Mesenchymal stem cell (in vitro differentiated cells and primary cell): ENCODE measurements around the gene ZBED3.
"Not testable (repeated sequence)": the region's sequence is repeated elsewhere in the genome, so short reads cannot be mapped to it uniquely, and the experiment has no call there.

Experiments used
- DNase-seq: peaks from one replicate; pipeline ENCODE4 v3.0.0-alpha.2; 2013
- H2AFZ ChIP-seq: one replicate; pipeline ENCODE4 v1.6.1; 2013; ENCODE audit warnings: low read depth, mild to moderate bottlenecking, control low read depth, inconsistent platforms, low read length, moderate library complexity
- H2AK5ac ChIP-seq: 2 replicates; pipeline ENCODE4 v1.6.1; 2013; ENCODE audit warnings: low read length, moderate library complexity, mild to moderate bottlenecking, inconsistent platforms; ENCODE audit not compliant: severe bottlenecking
- H2BK120ac ChIP-seq: one replicate; pipeline ENCODE4 v1.6.1; 2013; ENCODE audit warnings: low read depth, mild to moderate bottlenecking, inconsistent platforms, low read length, moderate library complexity
- H2BK12ac ChIP-seq, 2 experiments: one replicate each; pipeline ENCODE4 v1.6.1; 2013; ENCODE audit warnings: inconsistent platforms in 2 of 2, low read length in 2 of 2, mild to moderate bottlenecking in 2 of 2, moderate library complexity in 2 of 2, control low read depth in 1 of 2
- H2BK15ac ChIP-seq: one replicate; pipeline ENCODE4 v1.6.1; 2013; ENCODE audit warnings: mild to moderate bottlenecking, low read depth, inconsistent platforms; ENCODE audit not compliant: poor library complexity, severe bottlenecking
- H2BK5ac ChIP-seq: 2 replicates; pipeline ENCODE4 v1.6.1; 2013; ENCODE audit warnings: low read depth, mild to moderate bottlenecking, low read length, control low read depth, inconsistent platforms; ENCODE audit not compliant: poor library complexity, severe bottlenecking
- H3K14ac ChIP-seq, 2 experiments: one replicate each; pipeline ENCODE4 v1.6.1; 2013; ENCODE audit warnings: inconsistent platforms in 2 of 2, low read length in 2 of 2, control low read depth in 1 of 2, mild to moderate bottlenecking in 1 of 2, moderate library complexity in 1 of 2
- H3K18ac ChIP-seq, 2 experiments: one replicate each; pipeline ENCODE4 v1.6.1; 2013; ENCODE audit warnings: inconsistent platforms in 2 of 2, low read length in 2 of 2, control low read depth in 1 of 2, low read depth in 1 of 2, mild to moderate bottlenecking in 1 of 2
- H3K23ac ChIP-seq, 2 experiments: one replicate each; pipeline ENCODE4 v1.6.1; 2013; ENCODE audit warnings: inconsistent platforms in 2 of 2, low read length in 2 of 2, mild to moderate bottlenecking in 2 of 2, moderate library complexity in 2 of 2, control low read depth in 1 of 2
- H3K27ac ChIP-seq: 2 replicates; pipeline ENCODE4 v1.5.1; 2013; ENCODE audit warnings: mild to moderate bottlenecking, moderate library complexity, low read length, control low read depth, inconsistent platforms; ENCODE audit not compliant: poor library complexity, severe bottlenecking
- H3K27me3 ChIP-seq, 2 experiments: 2 replicates each; pipeline versions ENCODE4 v1.6.1 to v1.7.0; 2013; ENCODE audit warnings: low read length in 2 of 2, mild to moderate bottlenecking in 2 of 2, moderate library complexity in 2 of 2, control low read depth in 1 of 2, inconsistent platforms in 1 of 2; ENCODE audit not compliant: control insufficient read depth in 1 of 2, insufficient read depth in 1 of 2
- H3K36me3 ChIP-seq, 2 experiments: 2 replicates each; pipeline versions ENCODE4 v1.6.1 to v1.7.0; 2013; ENCODE audit warnings: low read length in 2 of 2, control low read depth in 1 of 2, inconsistent platforms in 1 of 2, low read depth in 1 of 2, mild to moderate bottlenecking in 1 of 2; ENCODE audit not compliant: insufficient read depth in 2 of 2, control insufficient read depth in 1 of 2
- H3K4ac ChIP-seq, 2 experiments: one replicate each; pipeline ENCODE4 v1.6.1; 2013; ENCODE audit warnings: inconsistent platforms in 2 of 2, low read length in 2 of 2, mild to moderate bottlenecking in 2 of 2, moderate library complexity in 2 of 2, control low read depth in 1 of 2, low read depth in 1 of 2
- H3K4me1 ChIP-seq: 2 replicates; pipeline ENCODE4 v1.6.1; 2013; ENCODE audit warnings: low read depth, low read length, control low read depth; ENCODE audit not compliant: control insufficient read depth, insufficient read depth
- H3K4me2 ChIP-seq: 2 replicates; pipeline ENCODE4 v1.6.1; 2013; ENCODE audit warnings: low read length, mild to moderate bottlenecking, inconsistent platforms; ENCODE audit not compliant: poor library complexity, severe bottlenecking
- H3K4me3 ChIP-seq, 2 experiments: 2 replicates each; pipeline versions ENCODE4 v1.5.1 to v1.7.0; 2013; ENCODE audit warnings: low read length in 2 of 2, mild to moderate bottlenecking in 2 of 2, control low read depth in 1 of 2, low read depth in 1 of 2; ENCODE audit not compliant: insufficient read depth in 1 of 2
- H3K79me1 ChIP-seq: replicated peaks from 2 replicates; pipeline ENCODE4 v1.6.1; 2013; ENCODE audit warnings: mild to moderate bottlenecking, control low read depth, low read length, inconsistent platforms; ENCODE audit not compliant: poor library complexity, severe bottlenecking
- H3K9ac ChIP-seq: 2 replicates; pipeline ENCODE4 v1.7.0; 2013; ENCODE audit warnings: mild to moderate bottlenecking, low read length, moderate library complexity
- H3K9me3 ChIP-seq: 2 replicates; pipeline ENCODE4 v1.7.0; 2013; ENCODE audit warnings: mild to moderate bottlenecking, low read length; ENCODE audit not compliant: control insufficient read depth
- H4K8ac ChIP-seq: one replicate; pipeline ENCODE4 v1.6.1; 2013; ENCODE audit warnings: inconsistent platforms, mild to moderate bottlenecking, low read length, moderate library complexity
- H4K91ac ChIP-seq: one replicate; pipeline ENCODE4 v1.6.1; 2013; ENCODE audit warnings: mild to moderate bottlenecking, low read length, inconsistent platforms
- WGBS: methylation state at CpG from one replicate; pipeline ENCODE4 v1.1.7; 2013; ENCODE audit warnings: mixed read lengths; 5-methylcytosine and 5-hydroxymethylcytosine counted together

The ZBED3 gene

GRCh38 chr5:77120086-77120485 is 33.0 kb upstream of the ZBED3 start:
- DNase-seq = no peak
- no peak overlapping the region for H3K18ac ChIP-seq
- H3K4me3 ChIP-seq = no peak overlapping the region
- H3K4me2 ChIP-seq = no peak overlapping the region
- H2AFZ ChIP-seq = no peak overlapping the region
- no peak overlapping the region for H3K14ac ChIP-seq
- H3K27me3 ChIP-seq = peaks cover 0 to 17% of the 10 kb centered on the region in 2 experiments
- no peaks in the 10 kb centered on the region for H3K36me3 ChIP-seq
- no peak overlapping the region for H2BK5ac ChIP-seq
- no peak overlapping the region for H2AK5ac ChIP-seq
- H3K23ac ChIP-seq = no peak overlapping the region
- no peak overlapping the region for H3K4ac ChIP-seq
- no peak overlapping the region for H4K91ac ChIP-seq
- H3K4me1 ChIP-seq = no peaks in the 10 kb centered on the region
- H3K9ac ChIP-seq = no peak overlapping the region
- 100% methylated on average over 2 of the region's 2 CpGs for WGBS
- no peak overlapping the region for H2BK12ac ChIP-seq
- H3K79me1 ChIP-seq = no peaks in the 10 kb centered on the region
- H2BK120ac ChIP-seq = no peak overlapping the region
- no peak overlapping the region for H2BK15ac ChIP-seq
- no peaks in the 10 kb centered on the region for H3K9me3 ChIP-seq
- H4K8ac ChIP-seq = no peak overlapping the region
- no peak overlapping the region for H3K27ac ChIP-seq

DNA sequence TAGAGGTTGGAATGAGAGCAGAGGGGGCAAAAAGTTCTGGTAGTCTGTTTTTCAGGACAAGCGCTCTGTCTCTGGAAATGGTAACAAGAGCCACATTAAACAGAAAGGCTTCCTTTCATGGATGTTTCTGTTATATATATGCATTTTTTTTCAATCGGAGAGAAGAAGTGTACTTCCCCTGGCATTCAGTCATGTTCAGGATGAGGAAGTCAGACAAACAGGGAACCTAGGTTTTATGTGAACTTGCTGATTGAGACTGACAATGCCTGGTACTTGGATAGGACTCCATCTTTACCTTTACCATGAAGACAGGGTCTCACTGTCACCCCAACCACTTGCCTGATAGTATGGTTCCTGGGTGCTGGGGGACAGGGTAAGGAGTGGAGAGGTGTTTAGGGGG is 30.1 kb upstream of the ZBED3 start:
- Histone ChIP-seq H2AK5ac (no peak overlapping the region), H2AFZ (no peak overlapping the region), H3K27ac (no peak overlapping the region), H3K4me1 (no peaks in the 10 kb centered on the region), H2BK15ac (no peak overlapping the region), H3K9ac (no peak overlapping the region), H3K14ac (no peak overlapping the region), H3K4me3 (no peak overlapping the region), H3K4ac (no peak overlapping the region), H3K79me1 (no peaks in the 10 kb centered on the region), H2BK5ac (no peak overlapping the region), H3K4me2 (no peak overlapping the region), H3K36me3 (no peaks in the 10 kb centered on the region), H3K23ac (no peak overlapping the region), H4K8ac (no peak overlapping the region), H3K18ac (no peak overlapping the region), H4K91ac (no peak overlapping the region), H3K27me3 (peaks cover 0 to 4% of the 10 kb centered on the region in 2 experiments), H2BK120ac (no peak overlapping the region), H2BK12ac (no peak overlapping the region), H3K9me3 (no peaks in the 10 kb centered on the region)
- no peak for DNase-seq
- WGBS = 89% methylated on average over 2 of the region's 2 CpGs

- not testable (repeated sequence) for H3K4me2 ChIP-seq, H2BK120ac ChIP-seq, H3K27me3 ChIP-seq, H2BK5ac ChIP-seq, H3K79me1 ChIP-seq, H3K4me3 ChIP-seq, H3K36me3 ChIP-seq, H3K27ac ChIP-seq, H3K4ac ChIP-seq, H4K91ac ChIP-seq, H3K4me1 ChIP-seq, DNase-seq, H3K18ac ChIP-seq, H2BK12ac ChIP-seq, H4K8ac ChIP-seq, H2AK5ac ChIP-seq, H3K23ac ChIP-seq, H3K9me3 ChIP-seq, H2BK15ac ChIP-seq, H2AFZ ChIP-seq, H3K14ac ChIP-seq, H3K9ac ChIP-seq
- no CpG with 5 or more reads among the region's 4 CpGs for WGBS
These were observed 19.9 kb upstream of the ZBED3 start for GRCh38 chr5:77107035-77107434.

DNA sequence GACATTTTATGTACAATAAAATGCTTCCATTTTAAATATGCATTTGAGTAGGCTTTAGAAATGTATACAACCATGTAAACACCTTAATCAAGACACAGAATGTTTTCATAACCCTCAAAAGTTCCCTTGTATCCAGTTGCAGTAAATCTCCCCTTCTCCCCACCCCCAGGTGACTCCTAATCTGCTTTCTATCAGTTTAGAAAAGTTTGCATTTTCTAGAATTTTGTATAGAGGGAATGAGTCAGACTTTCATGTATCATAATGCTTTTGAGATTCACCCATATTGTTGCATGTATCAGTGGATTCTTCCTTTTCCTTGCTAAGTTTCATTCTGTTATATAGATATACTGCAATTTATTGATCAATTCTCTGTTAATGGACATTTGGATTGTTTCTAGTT is 17.7 kb upstream of the ZBED3 start:
- no peaks in the 10 kb centered on the region for H3K9me3 ChIP-seq
- no peaks in the 10 kb centered on the region for H3K36me3 ChIP-seq
- no peak overlapping the region for H2BK120ac ChIP-seq
- no peak overlapping the region for H3K4me3 ChIP-seq
- H3K18ac ChIP-seq = no peak overlapping the region
- H3K14ac ChIP-seq = no peak overlapping the region
- no peak overlapping the region for H4K91ac ChIP-seq
- no peak overlapping the region for H2BK15ac ChIP-seq
- H3K9ac ChIP-seq = no peak overlapping the region
- H2AK5ac ChIP-seq = no peak overlapping the region
- H3K27ac ChIP-seq = no peak overlapping the region
- DNase-seq = no peak
- no peaks in the 10 kb centered on the region for H3K79me1 ChIP-seq
- H3K4me1 ChIP-seq = no peaks in the 10 kb centered on the region
- H2AFZ ChIP-seq = no peak overlapping the region
- H3K4ac ChIP-seq = no peak overlapping the region
- H4K8ac ChIP-seq = no peak overlapping the region
- no peak overlapping the region for H2BK5ac ChIP-seq
- H3K23ac ChIP-seq = no peak overlapping the region
- no peak overlapping the region for H3K4me2 ChIP-seq
- H2BK12ac ChIP-seq = no peak overlapping the region
- H3K27me3 ChIP-seq = no peaks in the 10 kb centered on the region
